ENCODE results near the gene TBCC.

The TBCC gene, protein sequence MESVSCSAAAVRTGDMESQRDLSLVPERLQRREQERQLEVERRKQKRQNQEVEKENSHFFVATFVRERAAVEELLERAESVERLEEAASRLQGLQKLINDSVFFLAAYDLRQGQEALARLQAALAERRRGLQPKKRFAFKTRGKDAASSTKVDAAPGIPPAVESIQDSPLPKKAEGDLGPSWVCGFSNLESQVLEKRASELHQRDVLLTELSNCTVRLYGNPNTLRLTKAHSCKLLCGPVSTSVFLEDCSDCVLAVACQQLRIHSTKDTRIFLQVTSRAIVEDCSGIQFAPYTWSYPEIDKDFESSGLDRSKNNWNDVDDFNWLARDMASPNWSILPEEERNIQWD

GRCh38 chr6:42745640-42746462 is at the start of gene TBCC:
Gene TBCC, minus strand, starts transcription at chr6:42746103. Its CDS starts 30 bp downstream, at chr6:42746073.
- DNase-seq = peak; percentile 89 to 92

DNA sequence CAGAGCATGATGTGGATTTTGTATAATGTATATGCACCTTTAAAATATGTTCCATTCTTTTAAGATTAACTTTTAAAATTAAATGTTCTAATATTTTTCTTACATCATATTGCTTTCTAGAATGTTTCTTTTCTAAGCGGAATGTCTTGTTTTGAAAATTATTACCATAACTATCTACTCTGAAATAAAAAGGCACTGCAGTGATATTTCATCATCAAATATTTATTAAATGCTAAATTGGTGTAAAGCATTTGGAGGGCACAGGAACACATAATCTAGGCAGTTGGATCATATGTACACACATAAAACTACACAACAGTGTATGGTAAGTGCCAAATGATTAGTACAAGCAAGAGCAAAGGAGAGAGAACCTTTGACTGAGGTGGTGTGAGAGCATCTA is 49.7 kb upstream of the TBCC start:
- no peak for DNase-seq

DNA sequence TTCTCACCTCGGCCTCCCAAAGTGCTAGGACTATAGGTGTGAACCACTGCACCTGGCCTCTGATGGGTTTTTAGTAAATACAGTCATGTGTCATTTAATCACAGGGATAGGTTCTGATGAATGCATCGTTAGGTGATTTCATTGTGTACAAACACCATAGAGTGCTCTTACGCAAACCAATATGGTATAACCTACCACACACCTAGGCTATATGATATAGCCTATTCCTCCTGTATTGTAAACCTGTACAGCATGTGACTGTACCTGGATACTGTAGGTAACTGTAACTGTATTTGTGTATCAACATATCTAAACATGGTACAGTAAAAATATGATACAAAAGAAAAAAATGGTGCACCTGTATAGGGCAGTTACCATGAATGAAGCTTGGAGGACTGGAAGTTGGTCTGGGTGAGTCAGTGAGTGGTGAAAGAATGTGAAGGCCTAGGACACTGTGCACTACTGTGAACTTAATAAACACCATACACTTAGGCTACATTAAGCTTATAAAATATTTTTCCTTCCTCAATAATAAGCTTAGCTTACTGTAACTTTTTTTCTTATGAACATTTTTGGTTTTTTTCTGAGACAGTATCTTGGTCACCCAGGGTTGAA is 45.9 kb upstream of the TBCC start:
- no peak for DNase-seq

DNA sequence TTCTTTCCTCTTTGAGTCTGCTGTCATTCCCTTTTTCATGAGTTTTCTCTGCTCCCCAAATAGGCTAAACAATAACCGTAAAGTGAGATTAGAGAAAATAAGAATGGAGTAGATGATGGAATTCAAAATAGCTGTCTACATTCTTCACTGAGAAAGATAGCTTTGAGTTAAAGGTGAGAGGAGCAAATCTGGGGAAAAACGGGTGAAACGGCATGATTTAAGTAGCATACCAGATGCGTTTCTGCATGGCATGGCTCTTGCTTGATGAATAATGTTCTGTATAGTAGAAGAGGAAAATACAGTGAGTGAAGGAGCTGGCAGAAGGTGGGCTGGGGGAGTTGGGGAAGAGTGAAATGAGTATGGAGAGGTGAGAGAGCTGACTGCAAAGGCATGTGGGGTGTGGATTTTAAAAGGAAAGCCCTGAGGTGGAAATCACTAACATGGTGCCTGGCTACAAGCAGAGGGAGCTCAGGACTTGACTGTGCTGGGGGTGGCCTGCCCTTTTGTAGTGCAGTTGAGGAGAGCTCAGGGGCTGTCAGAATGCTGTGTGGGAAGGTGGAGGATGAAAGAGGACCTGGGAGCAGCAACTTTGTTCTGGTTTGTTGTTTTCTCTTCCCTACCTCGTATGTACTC is 44.8 kb upstream of the TBCC start:
- no peak for DNase-seq

DNA sequence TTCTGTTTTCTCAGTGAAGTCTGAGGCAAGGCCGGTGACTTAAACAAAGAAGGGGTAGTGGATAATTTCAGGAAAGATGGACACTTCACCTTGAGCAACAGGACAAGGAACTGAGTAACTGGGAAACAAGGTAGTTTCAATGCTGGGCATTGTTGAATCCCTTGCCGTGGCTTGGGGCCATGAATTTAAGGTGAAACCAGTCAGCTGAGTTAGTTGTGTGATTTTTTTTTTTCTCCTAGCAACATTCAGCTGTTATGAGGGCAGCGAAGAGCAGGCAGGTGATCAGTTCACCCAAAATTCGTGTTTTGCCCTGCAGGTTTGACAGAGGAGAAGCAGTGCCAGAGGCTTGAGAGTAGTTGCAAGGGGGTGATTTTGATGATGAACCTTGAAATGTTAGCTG is 42.8 kb upstream of the TBCC start:
- DNase-seq = no peak

GRCh38 chr6:42787063-42787472 is 41.2 kb upstream of the TBCC start:
- DNase-seq = no peak

GRCh38 chr6:42786525-42786985 is 40.7 kb upstream of the TBCC start:
- DNase-seq = no peak

DNA sequence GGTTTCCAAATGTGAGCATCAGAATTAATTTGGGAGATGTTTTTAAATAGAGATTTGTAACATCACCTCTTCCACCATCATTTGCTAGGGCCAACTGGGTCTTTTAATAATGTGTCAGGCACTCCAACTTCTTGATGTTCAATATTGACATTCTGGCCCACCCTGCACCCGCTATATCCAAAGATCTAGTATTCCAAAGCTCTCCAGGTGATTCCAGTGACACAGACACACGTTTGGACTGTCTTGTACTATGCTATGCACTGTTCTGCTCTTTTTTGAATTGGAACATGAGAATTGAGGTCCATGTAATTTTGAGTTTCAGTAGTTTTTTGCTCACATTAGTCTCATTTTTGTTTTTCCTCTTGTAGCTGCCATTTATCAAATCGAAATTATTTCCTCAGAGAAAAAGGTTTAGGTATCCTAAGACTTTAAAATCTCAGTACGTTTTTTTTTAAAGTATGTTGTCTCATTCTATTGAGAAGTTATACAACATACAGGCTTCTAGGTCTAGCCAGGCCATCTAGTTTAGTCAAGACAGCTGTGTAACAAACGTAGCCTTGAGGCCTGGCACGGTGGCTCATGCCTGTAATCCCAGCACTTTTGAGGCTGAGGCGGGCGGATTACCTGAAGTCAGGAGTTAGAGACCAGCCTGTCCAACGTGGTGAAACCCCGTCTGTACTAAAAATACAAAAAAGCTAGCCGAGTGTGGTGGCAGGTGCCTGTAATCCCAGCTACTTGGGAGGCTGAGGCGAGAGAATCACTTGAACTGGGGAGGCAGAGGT is 39.0 kb upstream of the TBCC start:
- DNase-seq = no peak

DNA sequence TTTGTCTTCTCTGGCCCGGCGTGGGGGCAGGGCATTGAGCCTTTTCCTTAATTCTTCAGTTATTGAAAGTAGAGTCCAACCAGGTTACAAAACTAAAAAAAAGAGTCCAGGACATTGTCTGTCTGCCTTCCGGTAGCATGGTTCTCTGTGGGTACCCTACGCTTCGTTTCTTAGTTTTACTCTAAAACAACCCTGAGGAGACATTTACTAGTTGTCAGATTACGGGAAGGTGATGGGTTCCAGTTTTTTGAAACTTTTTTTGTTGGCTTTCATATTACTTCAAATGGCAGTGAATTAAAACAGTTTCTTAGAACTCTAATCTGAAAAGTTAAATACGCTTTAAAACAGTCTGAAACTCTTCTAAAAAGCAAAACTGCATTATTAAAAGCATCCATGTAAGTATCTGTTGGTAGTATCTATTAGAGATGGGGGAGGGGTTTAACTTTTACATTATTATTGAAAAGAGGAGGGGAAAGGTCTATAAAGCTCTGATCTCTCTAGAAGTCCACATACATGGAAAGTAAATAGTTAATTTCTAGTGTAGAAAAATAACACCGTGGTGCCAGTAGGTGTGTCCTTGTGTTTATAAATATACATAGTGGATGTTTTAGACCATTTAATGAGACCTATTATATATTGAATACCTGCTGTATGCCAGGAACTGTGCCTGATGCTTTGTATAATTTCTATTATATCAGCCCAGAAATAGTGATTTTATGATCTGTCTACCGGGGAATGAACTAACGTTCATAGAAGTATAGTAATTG is 38.2 kb upstream of the TBCC start:
- DNase-seq = no peak

DNA sequence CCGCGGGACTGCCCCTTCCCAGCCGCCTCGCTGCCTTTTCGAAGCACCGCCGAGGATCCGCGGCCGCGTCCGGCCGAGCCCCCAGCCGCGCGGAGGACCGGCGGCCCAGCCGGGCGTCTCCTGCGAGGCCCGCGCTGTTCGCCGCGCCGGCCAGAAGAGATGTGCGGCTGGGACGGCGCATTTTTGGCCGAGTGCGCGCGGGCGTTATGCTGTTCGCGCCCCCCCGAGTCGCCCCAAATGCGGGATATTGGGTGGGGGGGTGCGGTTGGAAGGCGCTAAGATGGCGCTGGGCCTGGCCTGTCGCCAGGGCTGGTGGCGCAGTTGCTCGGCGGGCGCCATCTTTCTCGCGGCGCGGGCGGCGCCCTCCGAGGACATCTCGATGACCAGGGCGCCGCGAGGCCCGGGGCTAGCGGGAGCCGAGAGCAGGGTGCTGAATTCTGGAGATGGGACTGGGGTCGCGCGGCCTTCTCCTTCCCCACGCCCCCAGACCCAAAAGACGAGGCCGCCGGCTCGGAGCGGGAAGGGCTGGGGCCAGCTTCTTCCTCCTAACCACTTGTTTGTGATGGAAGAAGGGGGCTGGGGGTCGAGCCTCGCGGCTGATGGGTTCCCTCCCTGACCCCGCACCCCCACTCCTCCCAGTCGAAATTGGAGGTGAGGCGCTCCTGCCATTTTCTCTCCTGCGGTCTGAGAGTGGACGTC is 37.4 kb upstream of the TBCC start:
- DNase-seq = peak; percentile 74 to 76

DNA sequence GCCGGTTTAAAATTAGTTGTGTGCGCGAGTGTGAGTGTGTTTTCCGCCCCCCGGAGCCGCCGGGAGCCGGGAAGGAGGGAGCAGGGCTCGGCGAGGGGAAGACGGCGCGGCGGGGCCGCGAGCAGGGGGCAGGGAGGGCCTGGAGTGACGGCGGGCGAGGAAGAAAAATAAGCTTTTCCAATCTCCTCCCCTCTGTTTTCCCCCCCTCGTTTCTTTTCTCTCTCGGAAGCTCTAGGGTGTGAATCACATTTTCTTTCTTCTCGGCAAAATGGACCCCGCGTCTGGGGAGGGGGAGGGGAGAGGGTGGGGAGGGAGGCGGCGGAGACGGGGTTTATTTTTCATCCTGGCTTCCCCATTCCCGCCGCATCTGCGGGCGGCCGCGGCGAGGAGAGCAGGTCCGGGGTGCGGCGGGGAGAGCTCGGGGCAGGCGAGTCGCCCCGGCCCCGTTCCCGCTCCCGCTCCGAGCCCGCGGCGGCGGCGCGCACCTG is 36.8 kb upstream of the TBCC start:
- DNase-seq = peak; percentile 72 to 75

DNA sequence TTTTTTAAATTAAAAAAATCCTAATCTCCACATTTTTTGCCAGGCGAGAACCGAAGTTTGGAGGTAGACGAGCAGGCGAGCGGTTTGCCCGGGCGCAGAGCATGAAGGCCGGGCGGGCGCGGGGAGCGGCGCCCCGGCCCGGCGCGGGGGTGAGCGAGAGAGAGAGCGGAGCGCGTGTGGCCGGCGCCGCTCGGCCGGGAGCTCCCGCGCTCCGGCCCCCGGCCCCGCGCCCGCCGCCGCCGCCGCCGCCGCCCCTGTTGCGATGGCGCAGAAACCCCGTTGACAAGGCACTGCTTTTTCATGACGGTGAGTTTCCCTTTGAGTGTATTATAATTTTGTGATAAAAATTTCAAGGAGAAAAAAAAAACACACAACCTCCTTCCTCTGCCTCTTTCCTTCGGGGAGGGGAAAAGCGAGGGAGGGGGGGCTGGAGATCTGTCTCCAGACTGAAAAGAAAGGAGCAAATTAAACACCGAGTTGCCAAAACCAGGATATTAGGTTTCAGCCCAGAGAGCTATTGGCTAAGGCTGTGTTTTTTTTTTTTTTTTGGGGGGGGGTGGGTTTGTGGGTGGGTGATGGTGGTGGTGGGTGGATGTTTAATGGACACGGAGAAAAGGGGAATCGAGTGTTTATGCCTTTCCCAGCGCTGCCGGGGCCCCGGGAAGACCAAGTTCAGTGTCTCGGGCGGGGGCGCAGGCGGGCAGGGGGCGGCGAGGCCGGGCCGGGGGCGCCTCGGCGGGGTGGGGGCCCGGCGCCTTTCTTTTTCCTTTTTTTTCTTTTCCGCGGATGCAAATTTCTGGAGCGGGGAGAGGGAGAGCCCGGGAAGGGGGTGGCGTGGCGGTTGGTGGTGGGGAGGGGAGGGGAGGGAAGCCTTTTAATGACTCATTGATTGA is 36.1 kb upstream of the TBCC start, which contains the start of gene BICRAL:
TSS of gene BICRAL (plus strand) at position 257 of the 893 bp plus-strand sequence. CDS start 39,971 bp downstream, outside the sequence.
- peak; percentile 80 to 83 for DNase-seq

GRCh38 chr6:42781546-42781795 is 35.6 kb upstream of the TBCC start:
- no peak for DNase-seq

DNA sequence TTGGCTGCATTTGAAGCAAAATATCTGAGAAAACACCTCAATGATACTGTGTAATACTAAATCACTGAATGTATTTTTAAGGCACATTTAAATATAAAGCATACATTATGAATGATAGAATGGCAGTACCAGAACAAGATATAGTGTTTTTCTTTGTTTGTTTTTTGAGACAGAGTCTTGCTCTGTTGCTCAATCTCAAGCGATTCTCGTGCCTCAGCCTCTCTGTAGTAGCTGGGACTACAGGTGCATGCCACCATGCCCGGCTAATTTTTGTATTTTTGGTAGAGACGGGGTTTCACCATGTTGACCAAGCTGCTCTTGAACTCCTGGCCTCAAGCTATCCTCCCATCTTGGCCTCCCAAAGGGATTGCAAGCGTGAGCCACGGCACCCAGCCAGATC is 33.6 kb upstream of the TBCC start:
- no peak for DNase-seq

DNA sequence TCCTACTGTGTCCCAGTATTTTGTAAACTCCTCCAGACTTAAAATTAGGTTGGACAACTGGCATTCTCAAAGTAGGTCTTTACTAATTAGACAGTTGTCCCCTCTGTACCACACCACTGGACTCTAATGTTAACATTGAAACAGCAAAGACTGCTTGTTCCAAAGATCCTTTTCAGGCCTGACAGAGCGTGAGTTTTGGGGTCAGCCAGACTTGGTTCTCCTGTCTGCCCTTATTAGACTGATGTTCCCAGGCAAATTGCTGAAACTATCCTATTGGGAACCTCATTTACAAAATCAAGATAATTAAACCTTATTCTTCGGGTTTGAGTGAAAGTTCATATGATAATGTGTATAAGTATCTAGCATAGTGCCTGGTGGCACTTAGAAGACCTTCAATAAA is 32.2 kb upstream of the TBCC start:
- no peak for DNase-seq

GRCh38 chr6:42777126-42777822 is 31.4 kb upstream of the TBCC start:
- DNase-seq = no peak

DNA sequence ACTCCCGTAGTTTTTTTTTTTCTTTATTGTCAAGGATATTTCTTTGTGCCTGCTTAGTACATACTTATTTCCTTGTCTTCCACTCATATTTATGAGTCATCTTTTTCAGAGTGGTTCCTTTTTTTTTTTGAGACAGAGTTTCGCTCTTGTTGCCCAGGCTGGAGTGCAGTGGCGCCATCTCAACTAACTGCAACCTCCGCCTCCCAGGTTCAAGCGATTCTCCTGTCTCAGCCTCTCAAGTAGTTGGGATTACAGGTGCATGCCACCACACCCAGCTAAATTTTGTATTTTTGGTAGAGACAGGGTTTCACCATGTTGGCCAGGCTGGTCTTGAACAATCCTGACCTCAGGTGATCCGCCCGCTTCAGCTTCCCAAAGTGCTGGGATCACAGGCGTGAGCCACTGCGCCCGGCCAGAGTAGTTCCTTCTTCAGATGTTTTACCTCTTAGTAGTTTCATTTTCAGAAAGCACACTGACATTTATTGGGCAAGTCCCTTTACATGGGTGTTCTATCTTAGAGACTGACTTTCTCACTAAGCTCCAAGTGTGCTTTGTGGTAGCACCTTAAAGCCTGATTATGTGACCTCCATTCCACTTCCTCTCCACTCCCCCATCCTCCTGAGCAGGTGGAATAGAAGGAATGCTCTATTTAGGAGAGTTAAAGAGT is 29.1 kb upstream of the TBCC start:
- peak; percentile 48 to 54 for DNase-seq

GRCh38 chr6:42774201-42774600 is 28.3 kb upstream of the TBCC start:
- peak; percentile 40 to 42 for DNase-seq

- DNase-seq = no peak
Observed at GRCh38 chr6:42771741-42772100, 25.8 kb upstream of the TBCC start.
